ENCODE measurements around the gene INPP5A. TPM values are rescaled to one million over a fixed set of nuclear protein-coding genes. Genes with fewer than 3 reads are reported as not detected.

The INPP5A gene
- total RNA-seq, 1 experiment from 2014 or later = 16.6 TPM

DNA sequence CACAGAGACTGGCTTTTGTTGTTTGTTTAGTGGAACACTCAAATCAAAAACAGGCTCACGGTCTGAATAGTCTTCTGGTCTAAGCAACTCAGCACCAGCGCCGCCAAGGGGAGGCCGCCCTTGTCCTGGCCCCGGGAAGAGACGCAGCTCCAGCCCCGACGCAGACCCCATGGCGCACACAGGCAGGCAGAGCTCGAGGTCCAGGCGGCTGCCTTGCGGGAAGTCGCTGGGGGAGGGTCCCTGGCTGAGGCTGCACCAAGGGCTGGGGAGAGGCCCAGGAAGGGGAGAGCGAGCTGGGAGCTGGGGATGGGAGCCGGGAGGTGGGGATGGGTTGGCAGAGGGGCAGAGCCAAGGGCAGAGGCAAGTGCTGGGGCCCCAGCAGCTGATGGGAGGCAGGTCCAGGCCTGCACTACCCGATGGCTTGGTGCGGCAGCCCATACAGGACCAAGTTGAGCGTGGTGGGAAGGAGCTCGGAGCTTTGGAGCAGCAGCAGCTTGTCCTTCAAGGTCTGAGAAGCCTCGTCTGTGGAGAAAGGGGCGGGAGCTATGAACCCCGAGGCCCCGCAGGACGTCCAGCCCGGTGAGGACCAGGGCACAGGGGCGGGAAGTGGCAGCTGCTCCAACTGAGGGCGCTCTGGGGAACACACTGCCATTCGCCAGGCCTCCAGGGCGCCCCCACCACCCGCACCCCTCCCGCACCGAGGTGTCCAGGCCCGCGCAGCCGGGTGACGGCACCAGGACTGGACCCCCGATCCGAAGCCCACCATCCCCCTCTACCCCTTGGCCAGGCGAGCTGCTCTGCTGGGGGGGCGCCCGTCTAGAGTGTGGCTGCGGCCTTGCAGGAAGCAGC, 271.0 kb downstream of the INPP5A start:
- Mint-ChIP-seq H3K9me3 (ENCODE audit: low read depth, unreplicated experiment) (no peaks in the 10 kb centered on the region), H3K27me3 (ENCODE audit: unreplicated experiment) (peaks cover 13% of the 10 kb centered on the region), H3K36me3 (ENCODE audit: insufficient read depth, unreplicated experiment) (no peaks in the 10 kb centered on the region), H3K27ac (ENCODE audit: unreplicated experiment) (no peak overlapping the region), H3K4me3 (ENCODE audit: low read depth, unreplicated experiment) (no peak overlapping the region), H3K4me1 (ENCODE audit: low read depth, unreplicated experiment) (no peaks in the 10 kb centered on the region)
- no TSS peak for BruUV-seq (replicated peaks)
- intact Hi-C loops (cut with micrococcal nuclease; ENCODE audit: unreplicated experiment) = no loop called here
- no peak for DNase-seq
- TF ChIP-seq, protein P1, sequence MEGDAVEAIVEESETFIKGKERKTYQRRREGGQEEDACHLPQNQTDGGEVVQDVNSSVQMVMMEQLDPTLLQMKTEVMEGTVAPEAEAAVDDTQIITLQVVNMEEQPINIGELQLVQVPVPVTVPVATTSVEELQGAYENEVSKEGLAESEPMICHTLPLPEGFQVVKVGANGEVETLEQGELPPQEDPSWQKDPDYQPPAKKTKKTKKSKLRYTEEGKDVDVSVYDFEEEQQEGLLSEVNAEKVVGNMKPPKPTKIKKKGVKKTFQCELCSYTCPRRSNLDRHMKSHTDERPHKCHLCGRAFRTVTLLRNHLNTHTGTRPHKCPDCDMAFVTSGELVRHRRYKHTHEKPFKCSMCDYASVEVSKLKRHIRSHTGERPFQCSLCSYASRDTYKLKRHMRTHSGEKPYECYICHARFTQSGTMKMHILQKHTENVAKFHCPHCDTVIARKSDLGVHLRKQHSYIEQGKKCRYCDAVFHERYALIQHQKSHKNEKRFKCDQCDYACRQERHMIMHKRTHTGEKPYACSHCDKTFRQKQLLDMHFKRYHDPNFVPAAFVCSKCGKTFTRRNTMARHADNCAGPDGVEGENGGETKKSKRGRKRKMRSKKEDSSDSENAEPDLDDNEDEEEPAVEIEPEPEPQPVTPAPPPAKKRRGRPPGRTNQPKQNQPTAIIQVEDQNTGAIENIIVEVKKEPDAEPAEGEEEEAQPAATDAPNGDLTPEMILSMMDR (IDR thresholded peaks at IDR 0.05; ENCODE audit: unreplicated experiment) = no peak
- CTCF ChIA-PET = no interaction called here

DNA sequence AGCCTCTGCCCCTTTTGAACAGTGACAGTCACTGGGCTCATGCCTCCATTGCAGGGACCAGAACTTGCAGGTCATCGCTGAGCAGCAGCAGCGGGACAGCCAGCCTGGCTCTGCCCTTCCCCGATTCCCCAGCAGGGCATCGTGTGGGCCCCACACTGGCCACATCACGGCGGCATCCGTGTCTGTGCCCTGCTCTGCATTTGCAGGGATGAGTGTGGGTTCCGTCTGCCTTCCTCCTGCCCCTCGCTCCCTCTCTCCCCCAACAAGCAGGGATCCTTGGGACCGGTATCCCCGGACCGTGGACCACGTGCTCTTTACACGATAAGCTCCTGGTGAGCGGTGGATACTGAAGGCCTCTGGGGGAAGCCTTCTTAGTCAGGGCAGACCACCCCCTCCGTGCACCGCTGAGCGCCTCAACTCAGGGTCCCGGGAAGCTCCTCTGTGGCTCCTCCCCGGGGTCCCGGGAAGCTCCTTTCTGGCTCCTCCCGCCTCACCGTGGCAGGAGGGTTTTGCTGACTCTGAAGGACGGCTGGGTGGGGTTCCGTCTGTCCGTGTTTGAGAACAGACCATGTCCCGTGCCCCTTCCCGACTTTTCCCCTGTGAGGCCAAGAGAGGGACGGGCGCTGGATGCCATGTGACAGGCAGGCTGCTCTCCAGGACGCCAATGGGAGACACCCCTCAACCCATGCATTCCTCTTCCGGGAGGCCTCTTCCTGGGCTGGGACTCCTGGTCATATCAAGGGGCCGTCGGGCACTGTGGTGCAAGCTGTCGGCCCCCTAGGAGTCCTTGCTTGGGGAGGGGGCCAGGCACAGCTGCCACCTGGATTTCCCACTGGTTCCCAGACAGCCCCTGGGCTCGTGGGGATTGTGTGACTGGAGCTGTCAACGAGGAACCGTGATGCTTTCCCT, 271.9 kb downstream of the INPP5A start:
- Mint-ChIP-seq H3K27ac (ENCODE audit: unreplicated experiment) (no peak overlapping the region), H3K27me3 (ENCODE audit: unreplicated experiment) (peaks cover 18% of the 10 kb centered on the region), H3K4me1 (ENCODE audit: low read depth, unreplicated experiment) (no peaks in the 10 kb centered on the region), H3K9me3 (ENCODE audit: low read depth, unreplicated experiment) (no peaks in the 10 kb centered on the region), H3K36me3 (ENCODE audit: insufficient read depth, unreplicated experiment) (no peaks in the 10 kb centered on the region), H3K4me3 (ENCODE audit: low read depth, unreplicated experiment) (no peak overlapping the region)
- DNase-seq = no peak
- no TSS peak for BruUV-seq (replicated peaks)
- intact Hi-C loops (cut with micrococcal nuclease; ENCODE audit: unreplicated experiment) = no loop called here
- CTCF ChIA-PET = no interaction called here
- TF ChIP-seq, protein P1 (IDR thresholded peaks at IDR 0.05; ENCODE audit: unreplicated experiment) = no peak

DNA sequence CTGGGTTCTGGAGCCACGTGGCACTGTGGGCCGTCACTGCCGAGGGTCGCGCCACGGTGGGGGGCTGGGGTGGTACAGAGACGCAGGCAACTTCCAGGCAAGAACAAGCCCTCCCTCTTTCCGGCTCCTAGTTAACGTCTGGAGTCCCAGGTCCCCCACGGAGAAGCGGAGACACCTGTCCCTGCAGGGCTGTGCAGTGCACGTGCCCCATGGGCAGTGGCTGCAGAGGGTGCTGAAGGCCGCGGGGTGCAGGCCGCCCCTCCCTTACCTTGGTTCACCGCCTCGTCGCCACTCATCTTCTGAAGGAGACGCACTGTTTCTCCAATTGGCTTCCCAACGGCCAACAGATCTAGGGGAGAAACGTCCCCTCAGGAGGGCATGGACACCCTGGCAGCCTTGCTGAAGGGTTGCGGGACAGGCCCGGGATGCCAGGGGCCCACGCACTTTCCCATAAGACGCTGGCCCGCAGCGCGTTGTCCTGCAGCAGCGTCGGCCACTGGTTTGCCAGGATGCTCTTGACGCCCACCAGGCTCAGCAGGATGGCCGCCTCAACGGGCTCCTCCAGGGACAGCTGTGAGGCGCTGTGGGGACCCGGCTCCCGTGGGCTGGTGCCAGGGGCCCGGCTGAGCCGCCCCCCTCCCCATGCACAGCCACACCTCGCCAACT, 272.7 kb downstream of the INPP5A start:
- no peak overlapping the region for H3K4me3 Mint-ChIP-seq (ENCODE audit: low read depth, unreplicated experiment)
- H3K27me3 Mint-ChIP-seq (ENCODE audit: unreplicated experiment) = peaks cover 26% of the 10 kb centered on the region
- intact Hi-C loops (cut with micrococcal nuclease; ENCODE audit: unreplicated experiment) = no loop called here
- no peaks in the 10 kb centered on the region for H3K4me1 Mint-ChIP-seq (ENCODE audit: low read depth, unreplicated experiment)
- CTCF ChIA-PET = no interaction called here
- no peak for DNase-seq
- H3K27ac Mint-ChIP-seq (ENCODE audit: unreplicated experiment) = no peak overlapping the region
- TF ChIP-seq, protein P1 (IDR thresholded peaks at IDR 0.05; ENCODE audit: unreplicated experiment) = no peak
- no peaks in the 10 kb centered on the region for H3K36me3 Mint-ChIP-seq (ENCODE audit: insufficient read depth, unreplicated experiment)
- BruUV-seq (replicated peaks) = no TSS peak
- no peaks in the 10 kb centered on the region for H3K9me3 Mint-ChIP-seq (ENCODE audit: low read depth, unreplicated experiment)

Data from Calu3 (cell line).